HepG2 (cell line): ENCODE results near the gene SH2D7. TPM values are rescaled to one million over a fixed set of nuclear protein-coding genes. Genes with fewer than 3 reads are reported as not detected.

Experiments
- AFF4 ChIP-seq: sonication (generic); formaldehyde crosslinking; IDR thresholded peaks from 2 replicates; pipeline ENCODE4 v1.4.0; 2020; ENCODE audit warnings: missing genetic modification reagents
- FOXP4 ChIP-seq: sonication (generic); formaldehyde crosslinking; IDR thresholded peaks from 2 replicates; pipeline ENCODE4 v1.4.0; 2020; ENCODE audit warnings: missing genetic modification reagents
- HNRNPL ChIP-seq: fragments of 200-400 bp; formaldehyde crosslinking; IDR thresholded peaks from 2 replicates; pipeline ENCODE4 v1.6.1; 2017; ENCODE audit warnings: mild to moderate bottlenecking, low read depth, low read length
- NRL ChIP-seq: sonication (generic); formaldehyde crosslinking; IDR thresholded peaks from 2 replicates; pipeline ENCODE4 v1.5.0; 2020; ENCODE audit warnings: missing genetic modification reagents, mild to moderate bottlenecking, moderate library complexity, borderline replicate concordance
- PAXIP1 ChIP-seq: sonication (generic); formaldehyde crosslinking; conservative IDR thresholded peaks from 2 replicates; pipeline ENCODE4 v1.4.0; 2020; ENCODE audit warnings: mild to moderate bottlenecking, missing genetic modification reagents, moderate library complexity
- RARA ChIP-seq: IDR thresholded peaks from 2 replicates; pipeline ENCODE4 v1.6.1; 2016; ENCODE audit warnings: missing genetic modification reagents, missing compliant biosample characterization
- SIX4 ChIP-seq: sonication (generic); formaldehyde crosslinking; IDR thresholded peaks from 2 replicates; pipeline ENCODE4 v1.4.0; 2020; ENCODE audit warnings: missing genetic modification reagents
- ZNF543 ChIP-seq: sonication (generic); formaldehyde crosslinking; IDR thresholded peaks from 2 replicates; pipeline ENCODE4 v1.4.0; 2020; ENCODE audit warnings: mild to moderate bottlenecking, missing genetic modification reagents
- ZNF646 ChIP-seq: sonication (generic); formaldehyde crosslinking; IDR thresholded peaks from 2 replicates; pipeline ENCODE4 v1.9.0; 2021; ENCODE audit warnings: mild to moderate bottlenecking, missing genetic modification reagents
- ZNF652 ChIP-seq: IDR thresholded peaks from 2 replicates; pipeline ENCODE4 v1.6.1; 2016; ENCODE audit warnings: low read depth, borderline replicate concordance
- polyA plus RNA-seq, 8 experiments: library from polyadenylated mRNA; depleted of rRNA in 3 of 8; stranded (reverse) in 7 of 8; unstranded in 1 of 8; fragments of >200 nt; fragmentation: Illumina TruSeq in 4 of 8; extraction: Trizol in 4 of 8; gene quantifications; 2 replicates each; pipeline versions ENCODE4 v1.2.1 to v1.2.3, GENCODE V29; 2011 to 2016; ENCODE audit warnings: low read depth in 4 of 8, missing spikeins in 1 of 8, mixed read lengths in 1 of 8; ENCODE audit not compliant: insufficient read depth in 1 of 8
- total RNA-seq, 5 experiments: library from RNA; depleted of rRNA; stranded (reverse); fragments of >200 nt; fragmentation: Illumina TruSeq; extraction: Trizol; gene quantifications; 2 replicates each; pipeline ENCODE4 v1.2.3, GENCODE V29; 2016; ENCODE audit warnings: low read depth in 1 of 5

The SH2D7 gene
- total and polyA plus RNA-seq, 2 of the 13 experiments (the other 11 are each of a cell fraction or from before 2014, with no cell fraction given), result not detected

- TF ChIP-seq ZNF646 (peak; percentile 26; the same call in 1 of the 2 replicates), AFF4 (CRISPR knock-in tag) (no peak), PAXIP1 (CRISPR knock-in tag) (peak; percentile 29; the same call in 1 of the 2 replicates), FOXP4 (CRISPR knock-in tag) (0 out of 2 replicates have a peak, but pooled peaks have one; percentile 17), HNRNPL (no peak), SIX4 (CRISPR knock-in tag) (no peak), ZNF543 (CRISPR knock-in tag) (no peak), NRL (CRISPR knock-in tag) (no peak), RARA (CRISPR knock-in tag) (peak; percentile 46; the same call in 1 of the 2 replicates), ZNF652 (no peak)
Measured at GRCh38 chr15:78055919-78056713, 36.2 kb upstream of the SH2D7 start (continued).
